ENCODE results near the gene TBC1D21. TPM values are rescaled to one million over a fixed set of nuclear protein-coding genes. Genes with fewer than 3 reads are reported as not detected.

The TBC1D21 gene
- total and polyA plus RNA-seq, 10 of the 15 experiments (the other 5 are each of a cell fraction or from before 2014, with no cell fraction given), result not detected

GRCh38 chr15:73931441-73931840 is 58.1 kb downstream of the TBC1D21 start (continued):
- no peak for TF ChIP-seq RELA (IDR thresholded peaks at IDR 0.05; ENCODE audit: borderline replicate concordance, partially characterized antibody)
- TF ChIP-seq HCFC1 (IDR thresholded peaks at IDR 0.05; ENCODE audit: low read length), result no peak

- FAIRE-seq, result no peak
- POLR2A ChIA-PET, result no interaction called here
- Histone ChIP-seq H3K9me3 (replicated peaks; ENCODE audit: control insufficient read depth, insufficient read depth, low read length) (no peaks in the 10 kb centered on the region), H2AFZ (ENCODE audit: control insufficient read depth, low read depth, low read length) (no peak overlapping the region), H3K4me2 (ENCODE audit: control insufficient read depth, insufficient read depth) (no peak overlapping the region), H3K79me2 (ENCODE audit: control insufficient read depth, insufficient read depth, low read length) (no peaks in the 10 kb centered on the region), H3K27me3 (replicated peaks in 1 of 2; ENCODE audit: control insufficient read depth in 2 of 2, insufficient read depth in 2 of 2, low read length in 1 of 2) (peaks cover 6 to 15% of the 10 kb centered on the region in 2 experiments; a peak in 2 of 4 replicates), H3K9ac (ENCODE audit: control insufficient read depth, insufficient read depth, low read length) (no peak overlapping the region), H4K20me1 (ENCODE audit: control insufficient read depth, insufficient read depth) (no peaks in the 10 kb centered on the region), H3K4me1 (ENCODE audit: control insufficient read depth, insufficient read depth, low read length) (no peaks in the 10 kb centered on the region), H3K27ac (ENCODE audit: control insufficient read depth, insufficient read depth) (no peak overlapping the region), H3K36me3 (ENCODE audit: control insufficient read depth in 2 of 2, insufficient read depth in 2 of 2, low read length in 1 of 2) (no peaks in the 10 kb centered on the region), H3K4me3 (no peak overlapping the region)
- BruUV-seq (replicated peaks), result no TSS peak
- no peak for DNase-seq (ENCODE audit: low read depth, low spot score)
- 21% methylated on average over 6 of the region's 6 CpGs for WGBS (ENCODE audit: insufficient coverage, insufficient replicate concordance, low lambda C conversion rate, missing lambda C conversion rate)
- TF ChIP-seq ZBTB40 (IDR thresholded peaks at IDR 0.05; ENCODE audit: borderline replicate concordance), result no peak
- TF ChIP-seq PBX3 (IDR thresholded peaks at IDR 0.05; ENCODE audit: insufficient replicate concordance, low read depth, low read length), result no peak
- TF ChIP-seq E4F1 (IDR thresholded peaks at IDR 0.05; ENCODE audit: borderline replicate concordance, partially characterized antibody), result no peak
- RAD21 ChIA-PET (ENCODE audit: unreplicated experiment), result no interaction called here
- intact Hi-C loops (cut with micrococcal nuclease; ENCODE audit: unreplicated experiment) (no loop called here), in situ Hi-C loops (cut with MboI) (no loop called here)
- no peak for ATAC-seq
- SMC1A ChIA-PET (ENCODE audit: uncharacterized antibody, unreplicated experiment), result no interaction called here
- CTCF ChIA-PET, result interaction anchor here (1.5 kb wide), 1 partner anchor 33 kb away, joined by 4 read pairs; no protein-coding TSS in a partner anchor
These were observed 59.2 kb downstream of the TBC1D21 start for GRCh38 chr15:73932381-73933191.
